Vagina (tissue), 2 donors: Measurements from ENCODE around the gene SSBP2. TPM values are rescaled to one million over a fixed set of nuclear protein-coding genes. Genes with fewer than 3 reads are reported as not detected.

ENCODE experiments used
- DNase-seq, 2 donors: peaks; one replicate each; pipeline ENCODE4 v3.0.0-alpha.2; 2017; ENCODE audit errors: extremely low spot score in 2 of 2
- H3K27ac ChIP-seq: fragments of 200-600 bp; sonication (generic); one replicate; pipeline ENCODE4 v1.5.1; 2019
- H3K27me3 ChIP-seq: fragments of 200-600 bp; sonication (generic); one replicate; pipeline ENCODE4 v1.5.1; 2019
- H3K36me3 ChIP-seq, 2 donors: fragments of 200-600 bp; sonication (generic); one replicate each; pipeline ENCODE4 v1.5.1; 2017 to 2019
- H3K4me1 ChIP-seq: fragments of 200-600 bp; sonication (generic); one replicate; pipeline ENCODE4 v1.5.1; 2019
- H3K4me3 ChIP-seq, 2 donors: fragments of 200-600 bp; sonication (generic); 1 replicate in 1 of 2; 2 replicates in 1 of 2; pipeline ENCODE4 v1.5.1; 2016 to 2019
- H3K9me3 ChIP-seq: fragments of 200-600 bp; sonication (generic); one replicate; pipeline ENCODE4 v1.5.1; 2019
- POLR2A ChIP-seq, 2 donors: fragments of 450-650 bp; IDR thresholded peaks; one replicate each; pipeline ENCODE4 v1.6.1; 2017; ENCODE audit warnings: antibody characterized with exemption in 2 of 2, mild to moderate bottlenecking in 2 of 2, moderate library complexity in 2 of 2
- POLR2AphosphoS5 ChIP-seq, 2 donors: sonication (generic); formaldehyde crosslinking; IDR thresholded peaks; one replicate each; pipeline ENCODE4 v1.9.0; 2017; ENCODE audit warnings: antibody characterized with exemption in 2 of 2, mild to moderate bottlenecking in 2 of 2, low read depth in 1 of 2; ENCODE audit not compliant: insufficient read depth in 1 of 2
- intact Hi-C: fragments of 100-400 bp; cut with DNase I; formaldehyde crosslinking; loops from one replicate; pipeline ENCODE4 v1.15.1; 2023
- total RNA-seq: library from RNA; depleted of rRNA; stranded (reverse); fragments of >200 nt; gene quantifications from one replicate; pipeline ENCODE4 v1.2.3, GENCODE V29; 2016
- TF ChIP-seq, protein P1 (sequence below), 3 experiments: fragments of 450-650 bp in 2 of 3; fragments of 200-600 bp in 1 of 3; sonication (generic) in 1 of 3; IDR thresholded peaks; one replicate each; pipeline ENCODE4 v1.5.1; 2017 to 2019; ENCODE audit warnings: antibody characterized with exemption in 3 of 3, mild to moderate bottlenecking in 2 of 3, moderate library complexity in 2 of 3

The SSBP2 gene
- total RNA-seq, 1 donor from 2014 or later, result 66.3 TPM

DNA sequence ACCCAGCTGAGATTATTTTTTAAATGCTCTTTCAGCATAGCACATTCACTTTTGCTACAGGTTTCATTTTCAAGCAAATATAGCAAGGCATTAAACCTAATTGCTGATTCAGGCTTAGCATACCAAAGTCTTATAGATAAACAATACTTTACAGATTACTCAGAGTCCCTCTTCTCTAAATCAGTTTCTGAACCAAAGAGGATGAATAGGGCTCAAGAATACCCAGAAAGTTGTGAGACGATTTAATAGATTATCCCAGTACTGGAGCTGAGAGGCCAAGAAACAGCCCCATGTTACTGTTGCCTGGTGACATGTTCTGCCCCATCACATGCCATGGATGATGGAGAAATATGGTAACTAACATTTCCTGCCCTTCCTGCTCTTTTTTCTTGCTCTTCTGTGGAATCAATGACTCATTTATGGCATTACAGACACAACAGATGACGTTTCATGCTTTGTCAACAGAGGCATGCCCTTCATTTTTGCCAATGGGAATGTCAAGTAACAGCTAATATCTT is 18.1 kb upstream of the SSBP2 start:
- intact Hi-C loops, result no loop called here
- TF ChIP-seq POLR2AphosphoS5 (IDR thresholded peaks at IDR 0.05; ENCODE audit: insufficient read depth in 1 of 2, low read depth in 1 of 2) (peak in 1 of 2 donors; percentile 70), POLR2A (IDR thresholded peaks at IDR 0.05) (no peak)
- DNase-seq, result no peak
- no peaks in the 10 kb centered on the region for H3K27me3 ChIP-seq
- H3K4me1 ChIP-seq, result peaks cover 10% of the 10 kb centered on the region
- H3K4me3 ChIP-seq, result no peak overlapping the region
- H3K36me3 ChIP-seq, result no peaks in the 10 kb centered on the region
- no peak overlapping the region for H3K27ac ChIP-seq
- no peaks in the 10 kb centered on the region for H3K9me3 ChIP-seq

DNA sequence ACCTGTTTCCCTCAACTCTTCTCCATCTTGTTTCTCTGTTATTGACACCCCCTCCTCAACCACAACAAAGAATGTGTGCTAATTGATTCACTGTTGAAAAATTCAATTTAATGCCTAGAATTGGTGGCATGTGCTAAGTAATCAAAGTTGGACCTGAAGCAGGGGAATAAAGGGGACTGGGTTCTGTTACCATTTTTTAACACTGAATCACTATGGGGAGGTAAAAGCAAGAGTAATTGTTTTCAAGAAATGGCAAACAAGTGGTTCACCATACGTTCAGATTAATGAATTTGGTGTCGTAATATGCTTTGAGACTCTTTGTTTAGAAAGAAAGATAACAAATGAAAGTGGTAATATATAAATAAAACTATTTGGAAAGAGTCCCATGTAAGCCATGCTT is 17.0 kb upstream of the SSBP2 start:
- no peak overlapping the region for H3K4me3 ChIP-seq
- H3K4me1 ChIP-seq, result no peaks in the 10 kb centered on the region
- intact Hi-C loops, result no loop called here
- TF ChIP-seq, protein P1, sequence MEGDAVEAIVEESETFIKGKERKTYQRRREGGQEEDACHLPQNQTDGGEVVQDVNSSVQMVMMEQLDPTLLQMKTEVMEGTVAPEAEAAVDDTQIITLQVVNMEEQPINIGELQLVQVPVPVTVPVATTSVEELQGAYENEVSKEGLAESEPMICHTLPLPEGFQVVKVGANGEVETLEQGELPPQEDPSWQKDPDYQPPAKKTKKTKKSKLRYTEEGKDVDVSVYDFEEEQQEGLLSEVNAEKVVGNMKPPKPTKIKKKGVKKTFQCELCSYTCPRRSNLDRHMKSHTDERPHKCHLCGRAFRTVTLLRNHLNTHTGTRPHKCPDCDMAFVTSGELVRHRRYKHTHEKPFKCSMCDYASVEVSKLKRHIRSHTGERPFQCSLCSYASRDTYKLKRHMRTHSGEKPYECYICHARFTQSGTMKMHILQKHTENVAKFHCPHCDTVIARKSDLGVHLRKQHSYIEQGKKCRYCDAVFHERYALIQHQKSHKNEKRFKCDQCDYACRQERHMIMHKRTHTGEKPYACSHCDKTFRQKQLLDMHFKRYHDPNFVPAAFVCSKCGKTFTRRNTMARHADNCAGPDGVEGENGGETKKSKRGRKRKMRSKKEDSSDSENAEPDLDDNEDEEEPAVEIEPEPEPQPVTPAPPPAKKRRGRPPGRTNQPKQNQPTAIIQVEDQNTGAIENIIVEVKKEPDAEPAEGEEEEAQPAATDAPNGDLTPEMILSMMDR (IDR thresholded peaks at IDR 0.05), result no peak
- TF ChIP-seq POLR2A (IDR thresholded peaks at IDR 0.05), result no peak
- no peak for TF ChIP-seq POLR2AphosphoS5 (IDR thresholded peaks at IDR 0.05; ENCODE audit: insufficient read depth in 1 of 2, low read depth in 1 of 2)
- H3K27ac ChIP-seq, result no peak overlapping the region
- H3K9me3 ChIP-seq, result no peaks in the 10 kb centered on the region
- H3K36me3 ChIP-seq, result no peaks in the 10 kb centered on the region
- no peak for DNase-seq
- no peaks in the 10 kb centered on the region for H3K27me3 ChIP-seq

DNA sequence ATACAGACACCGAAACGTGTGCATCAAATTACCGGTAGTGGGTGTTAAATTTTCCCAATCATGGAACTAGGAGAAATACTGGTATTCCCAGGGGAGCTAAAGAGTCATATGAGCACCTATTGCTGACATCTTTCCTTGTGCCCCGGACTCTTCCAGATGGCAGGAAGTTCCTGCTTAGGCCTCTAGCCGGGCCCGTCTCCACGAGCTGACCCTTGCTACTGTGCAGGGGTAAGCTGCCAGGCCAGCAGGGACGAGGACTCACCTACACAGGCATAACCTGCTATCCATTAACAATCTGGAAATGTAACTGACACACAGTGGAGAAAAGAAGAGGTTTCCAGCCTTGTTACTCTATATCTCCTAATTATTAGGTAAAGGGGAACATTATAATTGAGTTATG is 16.2 kb upstream of the SSBP2 start:
- TF ChIP-seq POLR2AphosphoS5 (IDR thresholded peaks at IDR 0.05; ENCODE audit: insufficient read depth in 1 of 2, low read depth in 1 of 2) (no peak), POLR2A (IDR thresholded peaks at IDR 0.05) (no peak)
- TF ChIP-seq, protein P1 (IDR thresholded peaks at IDR 0.05), result no peak
- H3K27me3 ChIP-seq, result no peaks in the 10 kb centered on the region
- no peak for DNase-seq
- H3K4me1 ChIP-seq, result no peaks in the 10 kb centered on the region
- H3K27ac ChIP-seq, result no peak overlapping the region
- intact Hi-C loops, result no loop called here
- H3K4me3 ChIP-seq, result no peak overlapping the region
- no peaks in the 10 kb centered on the region for H3K9me3 ChIP-seq
- H3K36me3 ChIP-seq, result no peaks in the 10 kb centered on the region

DNA sequence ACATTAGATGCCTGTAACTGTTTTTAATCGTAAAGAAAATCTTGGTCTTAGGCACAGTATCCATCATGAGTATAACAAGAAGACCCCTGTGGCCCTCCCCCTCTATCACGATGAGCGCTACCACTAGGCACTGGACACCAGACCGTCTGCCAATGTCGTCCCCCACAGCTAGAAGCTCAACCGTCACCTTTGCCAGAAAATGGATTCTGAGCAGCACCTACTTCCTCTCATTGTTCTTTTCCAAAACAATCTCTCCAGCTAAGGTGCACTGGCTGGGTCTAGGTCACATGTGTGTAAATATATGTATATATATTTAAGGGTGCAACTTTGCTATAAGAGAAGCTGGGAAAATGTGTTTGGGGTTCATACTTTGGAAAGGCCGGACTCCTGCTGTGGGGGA is 15.7 kb upstream of the SSBP2 start:
- intact Hi-C loops, result no loop called here
- DNase-seq, result no peak
- no peaks in the 10 kb centered on the region for H3K4me1 ChIP-seq
- H3K27ac ChIP-seq, result no peak overlapping the region
- H3K4me3 ChIP-seq, result no peak overlapping the region
- no peaks in the 10 kb centered on the region for H3K36me3 ChIP-seq
- no peaks in the 10 kb centered on the region for H3K27me3 ChIP-seq
- TF ChIP-seq POLR2AphosphoS5 (IDR thresholded peaks at IDR 0.05; ENCODE audit: insufficient read depth in 1 of 2, low read depth in 1 of 2) (no peak), POLR2A (IDR thresholded peaks at IDR 0.05) (no peak)
- TF ChIP-seq, protein P1 (IDR thresholded peaks at IDR 0.05), result no peak
- H3K9me3 ChIP-seq, result no peaks in the 10 kb centered on the region

DNA sequence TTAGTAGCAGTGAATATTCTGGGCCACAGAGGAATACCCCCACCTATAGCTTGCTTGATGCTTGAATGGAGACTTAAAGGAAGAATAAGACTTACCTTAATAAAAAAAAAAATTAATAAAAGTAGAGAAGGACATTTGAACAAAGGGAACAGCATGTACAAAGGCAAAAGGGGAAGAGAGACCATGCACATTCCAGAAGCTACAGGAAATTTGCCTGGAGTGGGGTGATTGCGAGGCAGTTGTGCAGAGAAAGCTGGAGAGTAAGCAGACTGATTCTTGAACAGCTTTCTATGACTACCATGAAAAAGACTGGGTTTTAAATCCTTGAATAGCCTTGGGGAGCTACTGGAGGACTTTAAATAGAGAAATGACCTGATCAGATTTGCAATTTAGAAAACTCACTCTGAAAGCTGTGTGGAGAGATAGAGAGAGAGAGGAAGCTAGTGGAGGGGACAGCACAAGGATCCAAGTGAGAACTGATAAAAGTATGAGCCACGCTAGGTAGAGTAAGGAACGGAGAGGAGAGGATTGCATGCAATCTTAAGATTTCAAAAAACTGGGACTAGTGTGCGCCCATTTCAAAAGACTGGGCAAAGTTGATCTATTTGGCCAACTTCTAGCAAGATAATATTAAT is 12.5 kb upstream of the SSBP2 start:
- intact Hi-C loops, result no loop called here
- no peak for DNase-seq
- TF ChIP-seq POLR2AphosphoS5 (IDR thresholded peaks at IDR 0.05; ENCODE audit: insufficient read depth in 1 of 2, low read depth in 1 of 2) (no peak), POLR2A (IDR thresholded peaks at IDR 0.05) (no peak)
- TF ChIP-seq, protein P1 (IDR thresholded peaks at IDR 0.05), result no peak

More for the DNA sequence above, 12.5 kb upstream of the SSBP2 start:
- no peak overlapping the region for H3K27ac ChIP-seq
- no peaks in the 10 kb centered on the region for H3K9me3 ChIP-seq
- no peak overlapping the region for H3K4me3 ChIP-seq
- H3K4me1 ChIP-seq, result no peaks in the 10 kb centered on the region
- H3K27me3 ChIP-seq, result no peaks in the 10 kb centered on the region
- H3K36me3 ChIP-seq, result no peaks in the 10 kb centered on the region
